Measurements from ENCODE around the gene COX8A.

Gene COX8A

GRCh38 chr11:64004590-64004984 is 30.2 kb downstream of the COX8A start:
- no peak for DNase-seq

DNA sequence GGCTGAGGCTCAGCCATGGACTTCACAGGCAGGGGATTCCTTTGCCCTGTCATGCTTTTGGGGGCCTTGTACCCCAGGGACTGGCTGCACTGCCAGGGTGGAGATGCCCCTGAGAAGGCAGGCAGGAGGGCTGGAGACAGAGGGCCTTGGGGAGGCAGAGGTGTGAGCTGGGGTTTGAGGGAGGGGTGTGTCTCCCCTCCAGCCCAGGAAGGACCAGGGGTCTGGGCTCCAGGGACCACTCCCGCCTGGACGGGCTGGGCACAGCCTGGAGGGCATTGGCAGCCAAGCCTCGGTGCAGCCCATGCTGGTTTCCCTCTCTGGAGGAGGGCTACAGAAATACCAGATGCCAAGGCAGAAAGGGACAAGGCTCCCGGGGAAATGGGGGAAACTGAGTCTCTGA is 31.3 kb downstream of the COX8A start:
- DNase-seq = no peak

GRCh38 chr11:64006398-64006797 is 32.0 kb downstream of the COX8A start:
- DNase-seq = no peak

DNA sequence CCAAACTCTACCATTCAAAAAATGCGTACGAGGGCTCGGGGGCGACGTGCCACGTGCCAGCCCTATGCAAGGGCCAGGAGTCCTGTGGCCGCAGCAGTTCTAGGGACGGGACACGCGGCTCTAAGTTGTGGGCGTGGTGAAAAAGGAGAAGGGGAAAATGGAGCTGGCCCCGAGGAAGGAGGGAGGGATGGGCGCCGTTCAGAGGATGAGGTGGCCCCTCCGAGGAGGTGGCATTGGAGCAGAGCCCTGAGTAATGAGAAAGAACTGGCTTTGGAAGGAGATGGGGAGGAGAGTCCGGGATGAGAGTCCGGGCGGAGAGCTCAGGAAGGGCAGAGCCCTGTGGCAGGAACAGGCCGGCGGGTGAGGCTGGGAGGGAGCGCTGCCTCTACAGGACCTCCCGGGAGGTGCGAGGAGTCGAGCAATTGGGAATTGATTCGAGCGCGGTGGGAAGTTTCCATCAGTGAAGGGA is 32.8 kb downstream of the COX8A start:
- no peak for DNase-seq

DNA sequence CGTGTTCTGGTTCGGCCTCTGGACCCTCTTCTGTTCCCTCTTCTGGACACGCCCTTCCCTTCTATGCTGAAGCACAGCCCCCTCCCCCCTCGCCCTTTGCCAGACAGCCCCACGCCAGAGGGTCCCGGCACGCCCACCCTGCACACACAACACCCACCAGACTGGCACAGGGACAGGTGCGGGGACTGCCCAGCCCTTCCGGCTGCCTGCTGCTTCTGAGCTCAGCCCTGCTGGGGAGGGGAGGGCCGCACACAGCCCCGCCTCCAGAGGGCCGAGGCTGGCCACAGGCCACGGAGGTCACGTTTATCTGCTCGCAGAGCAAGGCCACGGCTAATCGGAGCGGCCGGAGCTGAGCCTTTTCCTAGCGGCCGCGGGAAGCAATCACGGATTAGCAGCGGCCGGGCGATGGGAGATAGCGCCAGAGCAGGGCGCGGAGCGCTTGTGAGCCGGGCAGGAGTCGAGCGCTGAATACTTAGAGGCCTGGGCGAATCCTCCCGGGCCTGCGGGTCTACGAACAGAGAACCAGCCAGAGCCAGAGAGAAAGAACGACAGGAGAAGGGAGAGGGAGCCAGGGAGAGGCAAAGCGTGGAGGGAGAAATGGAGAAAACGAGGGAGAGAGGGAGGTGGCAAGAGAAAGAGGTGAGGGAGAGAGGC is 33.3 kb downstream of the COX8A start:
- no peak for DNase-seq

DNA sequence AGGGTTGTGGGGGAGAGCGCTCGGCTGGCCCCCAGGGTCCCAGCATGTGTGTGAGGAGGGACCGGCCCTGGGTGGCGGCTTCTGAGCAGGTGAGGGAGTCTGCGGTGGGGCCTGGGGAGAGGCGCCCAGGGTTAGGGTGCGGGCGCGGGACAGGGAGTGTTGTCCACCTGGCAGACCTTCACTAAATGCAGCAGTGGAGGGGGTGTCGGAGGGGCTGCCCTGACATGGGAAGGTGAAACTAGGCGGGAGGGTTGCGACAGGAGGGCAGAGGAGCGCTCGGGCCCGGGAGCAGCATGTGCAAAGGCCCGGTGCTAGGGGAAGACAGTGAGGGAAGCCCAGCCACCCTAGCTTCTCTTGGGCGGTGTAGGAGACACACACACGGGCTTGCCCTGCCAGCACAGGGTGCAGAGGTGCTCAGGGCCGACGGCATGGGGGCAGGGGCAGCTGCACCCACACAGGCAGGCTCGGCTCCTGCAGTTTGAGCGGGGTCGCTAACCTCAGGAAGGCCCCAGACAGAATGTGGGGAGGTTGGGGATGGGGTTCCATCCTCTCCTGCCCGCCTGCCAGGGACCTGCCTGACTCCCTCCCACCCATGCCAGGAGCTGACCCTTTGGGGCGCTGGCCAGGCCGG is 34.0 kb downstream of the COX8A start:
- no peak for DNase-seq

GRCh38 chr11:64008914-64009633 is 34.7 kb downstream of the COX8A start:
- DNase-seq = no peak

- no peak for DNase-seq
Measured at GRCh38 chr11:64009710-64010109, 35.3 kb downstream of the COX8A start.

DNA sequence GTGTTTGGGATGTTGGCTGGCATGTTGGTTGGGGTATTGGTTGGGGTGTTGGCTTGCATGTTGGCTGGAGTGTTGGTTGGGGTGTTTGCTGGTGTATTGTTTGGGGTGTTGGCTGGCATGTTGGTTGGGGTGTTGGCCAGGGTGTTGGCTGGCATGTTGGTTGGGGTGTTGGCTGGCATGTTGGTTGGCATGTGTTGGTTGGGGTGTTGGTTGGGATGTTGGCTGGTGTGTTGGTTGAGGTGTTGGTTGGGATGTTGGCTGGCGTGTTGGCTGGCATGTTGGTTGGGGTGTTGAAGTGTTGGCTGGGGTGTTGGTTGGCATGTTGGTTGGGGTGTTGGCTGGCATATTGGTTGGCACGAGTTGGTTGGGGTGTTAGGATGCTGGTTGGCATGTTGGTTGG is 36.4 kb downstream of the COX8A start:
- no peak for DNase-seq

- DNase-seq = no peak
Measured at GRCh38 chr11:64011371-64011770, 37.0 kb downstream of the COX8A start.

GRCh38 chr11:64013141-64013896 is 38.9 kb downstream of the COX8A start:
- DNase-seq = no peak

GRCh38 chr11:64014356-64014755 is 39.9 kb downstream of the COX8A start:
- DNase-seq = no peak

GRCh38 chr11:64015510-64015909 is 41.1 kb downstream of the COX8A start:
- DNase-seq = no peak

GRCh38 chr11:64015935-64016845 is 41.8 kb downstream of the COX8A start:
- DNase-seq = no peak

DNA sequence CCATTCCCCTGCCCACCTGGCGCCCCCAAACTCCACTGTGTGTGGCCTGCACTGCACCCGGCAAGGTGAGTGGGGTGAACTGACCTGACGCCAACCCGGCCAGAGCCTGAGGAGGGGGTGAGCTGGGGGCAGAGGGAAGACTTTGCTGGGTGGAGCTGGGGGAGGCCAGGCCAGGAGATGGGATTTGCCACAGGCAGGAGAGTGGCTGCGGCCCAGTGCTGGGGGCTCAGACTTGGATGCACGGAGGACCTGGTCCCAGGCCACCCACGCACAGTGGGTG is 43.5 kb downstream of the COX8A start:
- no peak for DNase-seq

DNA sequence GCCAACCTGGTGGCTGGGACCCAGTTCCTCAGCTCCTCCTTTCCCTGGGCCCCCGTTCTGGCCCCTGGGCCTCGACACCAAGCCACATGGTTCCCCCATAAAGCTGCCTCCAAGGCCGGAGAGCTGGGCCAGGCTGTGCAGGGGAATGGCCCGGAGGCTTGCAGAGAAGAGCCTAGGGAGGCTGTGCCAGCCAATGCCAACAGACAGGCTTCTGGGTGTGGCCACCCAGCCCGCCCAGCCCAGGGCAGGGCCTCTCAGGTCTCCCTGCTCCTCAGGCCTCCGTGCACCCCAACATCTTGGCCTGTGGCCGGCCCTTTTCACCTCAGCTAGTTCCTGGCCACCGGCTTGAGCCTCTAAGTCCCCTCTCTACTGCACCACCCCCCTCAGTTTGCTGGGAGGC is 43.9 kb downstream of the COX8A start:
- DNase-seq = no peak

DNA sequence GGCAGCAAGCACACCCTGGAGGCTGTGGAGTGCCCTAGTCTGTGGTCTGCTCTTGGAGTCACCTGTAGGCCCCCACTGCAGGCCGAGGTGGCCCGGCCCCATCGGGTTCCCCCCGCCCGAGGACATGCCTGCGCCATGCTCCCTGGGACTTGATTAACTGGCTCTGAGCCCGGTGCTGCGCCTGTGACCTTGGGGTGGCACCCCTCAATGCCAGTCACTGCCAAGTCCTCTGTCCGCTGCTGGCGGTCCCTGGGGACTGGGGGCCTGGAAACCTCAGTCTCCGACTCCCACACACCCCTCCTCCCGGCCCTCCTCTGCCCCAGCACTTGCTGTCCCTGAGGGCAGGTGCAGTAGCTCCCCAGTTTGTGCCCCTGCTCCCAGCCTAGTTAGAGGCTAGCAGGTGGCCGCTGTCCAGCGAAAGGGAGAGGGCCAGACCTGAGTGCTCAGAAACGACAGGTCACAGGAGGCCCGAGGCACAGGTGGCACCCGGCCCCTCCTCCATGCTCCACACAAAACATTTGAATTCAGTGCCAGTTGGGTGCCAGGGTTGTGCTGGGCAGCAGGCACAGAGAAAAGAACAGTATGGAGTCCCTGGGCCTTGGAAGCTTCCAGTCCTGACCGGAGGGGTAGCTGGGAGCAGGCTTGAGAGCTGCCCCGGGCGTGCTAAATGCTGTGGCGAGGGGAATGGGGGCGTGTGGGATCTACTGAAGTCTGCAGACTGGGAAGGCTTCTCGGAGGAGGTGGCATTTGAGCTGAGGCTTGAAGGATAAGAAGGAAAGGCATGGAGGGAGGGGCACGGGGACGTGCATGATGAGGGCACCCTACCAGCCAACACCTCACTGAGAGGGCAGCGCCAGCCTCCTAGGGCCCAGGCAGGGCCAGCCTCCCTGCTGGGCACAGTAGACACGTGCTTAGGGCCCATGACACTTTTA is 45.0 kb downstream of the COX8A start:
- DNase-seq = no peak

DNA sequence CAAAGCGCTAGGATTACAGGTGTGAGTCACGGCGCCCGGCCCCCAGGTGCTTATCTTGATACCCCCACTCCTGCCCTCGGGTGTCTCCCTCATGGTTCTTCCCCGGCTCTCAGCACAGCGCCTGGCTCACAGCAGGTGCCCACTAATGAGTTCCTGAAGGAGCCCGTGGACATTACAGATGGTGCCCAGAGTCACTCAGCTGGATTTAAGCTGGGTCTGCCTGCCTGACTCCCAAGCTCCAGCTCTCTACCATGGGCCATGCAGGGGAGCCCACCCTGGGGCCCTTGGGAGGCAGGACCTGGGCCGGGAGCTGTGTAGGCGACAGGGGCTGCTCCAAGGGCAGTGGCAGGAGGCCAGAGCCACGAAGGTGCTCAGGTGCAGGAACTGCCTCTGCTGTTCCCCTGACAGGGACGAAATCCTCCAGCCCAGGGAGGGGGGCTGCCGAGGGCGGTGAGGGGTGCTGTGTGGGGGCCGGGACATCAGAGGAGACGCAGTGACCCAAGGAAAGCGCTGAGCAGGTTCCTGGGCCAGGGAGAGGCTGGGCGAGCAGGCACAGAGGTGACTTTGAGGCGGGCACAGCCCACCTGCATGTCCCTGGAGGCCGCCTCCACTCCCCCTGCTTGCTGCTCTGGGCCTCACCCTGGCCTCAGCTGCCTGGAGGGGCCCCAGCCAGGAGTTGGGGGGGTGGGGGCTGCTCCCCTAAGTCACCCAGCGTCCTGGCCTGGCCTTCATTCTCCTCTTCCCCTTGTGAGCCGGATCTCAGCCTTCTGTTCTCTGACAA is 46.7 kb downstream of the COX8A start:
- no peak for DNase-seq

- no peak for DNase-seq
Measured at GRCh38 chr11:64021757-64022093, 47.3 kb downstream of the COX8A start.

DNA sequence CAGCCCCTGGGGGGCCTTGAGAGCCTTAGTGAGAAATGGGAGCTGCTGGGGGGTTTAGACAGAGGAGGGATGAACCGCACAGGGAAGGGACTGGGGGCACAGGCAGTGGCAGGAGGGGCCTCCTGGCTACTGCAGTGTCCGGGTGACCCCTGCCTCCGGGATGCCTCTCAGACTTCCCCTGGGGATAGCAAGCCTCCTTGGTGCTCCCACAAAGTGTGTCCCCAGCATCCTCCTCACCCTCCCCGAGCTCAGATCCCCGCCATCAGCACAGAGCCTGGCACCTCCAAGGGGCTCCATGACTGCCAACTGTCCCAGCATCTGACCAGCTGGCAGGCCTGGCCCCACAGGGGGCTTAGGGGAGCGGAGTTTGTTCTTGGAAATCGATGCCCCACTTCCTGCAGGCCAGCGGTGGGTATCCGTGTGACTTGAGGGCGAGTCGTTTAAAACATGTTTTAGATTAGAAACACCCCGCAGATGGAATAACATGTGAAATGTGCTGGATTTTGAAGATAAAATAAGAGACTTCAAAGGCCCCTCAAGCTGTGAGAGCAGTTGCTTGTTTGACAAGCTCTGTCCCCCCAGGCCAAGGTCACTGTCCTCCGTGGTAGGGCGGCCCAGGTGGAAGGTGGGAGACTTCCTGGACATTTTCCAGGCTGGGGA is 47.8 kb downstream of the COX8A start:
- no peak for DNase-seq
